Renal pelvis (tissue), 12 donors: ENCODE data around the gene PRH1. TPM values are rescaled to one million over a fixed set of nuclear protein-coding genes. Genes with fewer than 3 reads are reported as not detected.

Experiments
- DNase-seq: peaks from one replicate; pipeline ENCODE4 v3.0.0-alpha.2; 2013
- long read RNA-seq, 16 experiments: transcript quantifications; one replicate each; lab custom pipeline, GENCODE V29; 2026
- polyA plus RNA-seq, 3 donors: library from polyadenylated mRNA; unstranded; fragments of 120-200 nt; gene quantifications; one replicate each; pipeline ENCODE4 v1.2.1, GENCODE V29; 2013; ENCODE audit not compliant: insufficient read length in 3 of 3

PRH1 gene
- polyA plus RNA-seq: 10 to 100 TPM; 12.7 to 16.6 (median 15.1) TPM
- long read RNA-seq, donor 1: 0 reads
- long read RNA-seq, donor 2, partial matches to known transcripts: 9 of 10 reads
- long read RNA-seq, donor 2, other reads (novel, unspliced or antisense): 0 of 10 reads
- long read RNA-seq, donor 3, partial matches to known transcripts: 12 of 12 reads
- long read RNA-seq, donor 3, other reads (novel, unspliced or antisense): 0 of 12 reads
- long read RNA-seq, donor 4, partial matches to known transcripts: 18 of 18 reads
- long read RNA-seq, donor 4, other reads (novel, unspliced or antisense): 0 of 18 reads
- long read RNA-seq, donor 5: 0 reads
- long read RNA-seq, donor 6, partial matches to known transcripts: 12 of 12 reads
- long read RNA-seq, donor 6, other reads (novel, unspliced or antisense): 0 of 12 reads
- long read RNA-seq, donor 7: 0 reads
- long read RNA-seq, donor 8, partial matches to known transcripts: 0 of 2 reads
- long read RNA-seq, donor 8, other reads (novel, unspliced or antisense): 0 of 2 reads
- long read RNA-seq, donor 9: 0 reads
- long read RNA-seq, donor 10: 0 reads
- long read RNA-seq, donor 11: 0 reads
- long read RNA-seq, donor 12: 0 reads
- long read RNA-seq, donor 13: 0 reads
- long read RNA-seq, donor 14: 0 reads
- long read RNA-seq, donor 15: 0 reads
- long read RNA-seq, donor 16: 0 reads

DNA sequence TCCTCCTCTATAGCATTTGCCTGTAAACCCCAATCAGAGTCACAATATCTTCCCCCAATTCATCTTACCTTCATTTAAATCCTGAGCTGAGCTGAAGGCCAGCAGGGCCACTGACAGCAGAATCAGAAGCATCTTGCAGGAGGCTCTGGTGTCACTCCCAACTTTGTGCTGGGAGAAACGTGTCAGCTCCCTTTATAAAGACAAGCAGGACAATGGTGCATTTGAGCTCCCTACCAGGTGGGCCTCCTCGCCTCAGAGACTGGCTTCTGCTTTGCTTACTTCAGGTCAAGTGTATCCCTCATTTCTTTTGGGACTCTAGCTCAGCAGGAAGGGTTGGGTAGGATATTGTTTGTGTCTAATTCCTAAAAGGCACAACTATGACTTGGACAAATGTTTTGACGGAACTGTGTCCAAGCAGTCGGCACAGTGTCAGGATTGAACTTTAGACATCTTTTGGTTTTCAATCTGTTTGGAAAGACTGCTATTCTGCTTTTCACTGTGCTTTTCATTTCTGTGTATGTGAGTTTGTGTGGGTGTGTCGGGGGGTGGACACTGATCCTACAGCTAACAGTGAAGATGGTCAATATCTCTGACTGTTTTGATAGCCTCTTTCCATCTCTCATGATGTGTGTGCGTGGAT, at the start of gene PRH1:
PRH1 (minus strand) TSS at position 170 of the 640 bp plus-strand sequence; CDS start at position 132, 38 bp downstream.
- no peak for DNase-seq

- DNase-seq: no peak
Measured at GRCh38 chr12:10928746-10929286, 44.8 kb upstream of the PRH1 start, which contains the start of gene PRH2. TSS of gene PRH2 (plus strand) at chr12:10929236. CDS start at chr12:10929274, 38 bp downstream.

DNA sequence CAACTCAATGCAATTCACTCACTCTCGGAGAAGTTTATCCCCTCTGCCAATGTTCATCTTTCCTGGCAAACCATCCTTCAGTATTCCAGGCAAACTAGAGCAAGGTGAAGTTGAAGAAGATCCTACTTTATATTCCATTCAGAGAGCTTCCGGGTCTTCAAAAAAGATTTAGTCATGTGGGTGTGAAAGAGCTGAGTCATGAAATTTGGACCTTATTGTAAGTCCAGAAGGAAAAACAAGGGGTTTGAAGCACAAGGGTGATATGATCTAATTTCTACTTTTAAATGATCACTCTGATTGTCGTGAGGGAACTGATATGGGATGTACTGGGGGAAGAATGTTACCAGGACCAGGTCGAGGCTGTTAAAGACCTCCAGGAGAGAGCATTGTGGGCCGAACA, 42.2 kb upstream of the PRH1 start:
- DNase-seq: no peak

- no peak for DNase-seq
Measured at GRCh38 chr12:10919809-10920208, 35.8 kb upstream of the PRH1 start.

GRCh38 chr12:10910380-10910779, 26.3 kb upstream of the PRH1 start:
- no peak for DNase-seq

DNA sequence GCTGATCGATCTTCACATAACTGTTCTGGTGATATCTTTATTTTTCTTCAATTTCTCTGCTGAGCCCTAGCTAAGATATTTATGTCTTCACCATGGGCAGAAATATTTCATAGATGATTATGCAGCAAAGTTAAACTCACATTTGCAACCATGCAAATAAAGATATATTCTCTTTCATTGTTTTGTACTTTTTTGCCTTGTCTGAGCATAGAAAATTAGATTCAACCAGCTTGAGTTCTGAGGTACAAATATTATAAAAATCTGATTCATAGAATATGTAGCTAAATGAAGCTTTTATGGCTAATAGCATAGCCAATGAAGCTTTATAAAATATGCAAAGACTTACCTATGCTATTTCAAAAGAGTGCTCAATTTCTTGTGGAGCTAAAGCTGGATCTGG, 25.4 kb upstream of the PRH1 start, which contains the start of gene TAS2R13:
TAS2R13 (minus strand) TSS at position 101 of the 400 bp plus-strand sequence. CDS start 264 bp downstream, outside the sequence.
- DNase-seq: no peak

- no peak for DNase-seq
Measured at GRCh38 chr12:10904686-10905085, 20.6 kb upstream of the PRH1 start.

- DNase-seq: no peak
Measured at GRCh38 chr12:10901427-10901826, 17.4 kb upstream of the PRH1 start.

DNA sequence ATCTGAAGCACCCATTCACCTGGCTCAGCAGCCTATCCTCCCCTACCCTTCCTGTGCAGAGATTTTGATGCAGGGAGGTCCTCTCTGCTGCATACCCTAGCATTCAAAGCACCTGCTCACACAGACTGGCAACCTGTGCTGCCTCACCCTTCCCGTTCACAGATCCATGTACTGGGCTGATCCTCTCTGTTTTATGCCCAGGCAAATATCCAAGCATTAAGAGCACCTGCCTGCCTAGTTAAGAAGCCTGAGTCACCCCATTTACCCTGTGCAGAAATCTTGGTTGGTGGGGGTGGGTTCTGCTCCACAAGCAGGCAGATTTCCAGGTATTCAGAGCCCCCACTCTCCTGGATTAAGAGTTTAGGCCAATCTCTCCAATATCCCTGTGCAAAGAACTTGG, 16.9 kb upstream of the PRH1 start:
- no peak for DNase-seq

GRCh38 chr12:10900530-10900929, 16.5 kb upstream of the PRH1 start:
- DNase-seq: no peak

- no peak for DNase-seq
Measured at GRCh38 chr12:10896854-10897253, 12.8 kb upstream of the PRH1 start.

- no peak for DNase-seq
Measured at GRCh38 chr12:10891937-10892336, 7.9 kb upstream of the PRH1 start.

- no peak for DNase-seq
Measured at GRCh38 chr12:10889226-10889625, 5.2 kb upstream of the PRH1 start.

DNA sequence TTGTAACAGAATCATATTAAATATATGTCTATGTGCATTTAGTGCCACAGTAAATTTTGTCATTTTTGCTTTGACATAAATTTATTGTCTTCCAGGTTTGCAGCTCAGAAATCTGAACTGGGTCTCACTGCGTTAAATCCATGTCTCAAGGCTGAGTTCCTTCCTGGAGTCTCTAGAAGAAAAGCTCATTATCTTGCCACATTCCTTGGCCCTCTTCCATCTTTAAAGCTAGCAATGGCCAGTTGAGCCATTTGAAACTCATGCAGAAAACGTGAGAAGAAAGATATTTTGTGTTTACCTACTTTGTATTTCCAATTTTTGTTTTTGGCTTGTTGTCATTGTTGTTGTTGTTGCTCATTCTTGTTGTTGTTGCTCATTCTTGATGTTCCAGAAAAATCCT, 10.7 kb downstream of the PRH1 start:
- DNase-seq: no peak

- DNase-seq: no peak
Measured at GRCh38 chr12:10867381-10867780, 16.7 kb downstream of the PRH1 start.

DNA sequence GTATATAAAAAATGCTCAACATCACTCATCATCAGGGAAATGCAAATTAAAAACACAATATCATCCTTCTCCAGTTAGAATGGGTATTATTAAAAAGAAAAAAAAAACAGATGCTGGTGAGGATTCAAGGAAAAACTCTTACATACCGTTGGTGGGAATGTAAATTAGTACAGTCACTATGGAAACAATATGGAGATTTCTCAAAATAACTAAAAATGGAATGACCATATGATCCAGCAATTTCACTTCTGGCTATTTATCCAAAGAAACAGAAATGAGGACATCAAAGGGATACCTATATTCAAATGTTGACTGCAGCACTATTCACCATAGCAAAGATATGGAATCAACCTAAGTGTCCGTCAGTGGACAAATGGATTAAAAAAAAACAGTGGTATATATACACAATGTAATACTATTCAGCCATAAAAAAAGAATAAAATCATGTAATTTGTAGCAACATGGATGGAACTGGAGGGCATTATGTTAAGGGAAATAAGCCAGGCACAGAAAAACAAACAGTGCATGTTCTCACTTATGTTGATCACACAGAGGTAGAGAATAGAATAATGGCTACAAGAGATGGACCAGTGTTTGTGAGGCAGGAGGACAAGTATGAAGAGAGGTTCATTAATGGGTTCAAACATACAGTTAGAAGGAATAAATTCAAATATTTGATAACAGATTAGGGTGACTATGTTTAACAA, 20.4 kb downstream of the PRH1 start:
- DNase-seq: no peak

- no peak for DNase-seq
Measured at GRCh38 chr12:10861366-10861765, 22.7 kb downstream of the PRH1 start.

- no peak for DNase-seq
Measured at GRCh38 chr12:10855807-10856206, 28.2 kb downstream of the PRH1 start.

DNA sequence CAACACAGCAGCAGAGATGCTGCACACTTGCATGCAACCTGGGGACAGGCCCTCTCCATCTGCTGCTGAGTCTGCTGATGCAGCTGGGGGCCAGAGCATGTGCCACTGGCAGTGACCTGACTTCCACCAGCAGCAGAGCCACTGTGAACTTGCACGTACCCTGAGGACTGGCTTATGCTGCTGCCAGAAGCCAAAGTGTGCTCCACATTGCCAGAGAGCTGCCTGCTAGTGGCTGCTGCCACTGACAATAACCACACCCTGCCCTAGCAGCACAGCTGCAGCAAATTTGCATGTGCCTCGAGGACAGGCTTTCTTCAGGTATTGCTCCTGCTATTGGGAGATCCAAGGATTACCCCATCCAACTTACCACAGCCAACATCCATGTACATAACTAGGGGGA, 30.3 kb downstream of the PRH1 start:
- no peak for DNase-seq

DNA sequence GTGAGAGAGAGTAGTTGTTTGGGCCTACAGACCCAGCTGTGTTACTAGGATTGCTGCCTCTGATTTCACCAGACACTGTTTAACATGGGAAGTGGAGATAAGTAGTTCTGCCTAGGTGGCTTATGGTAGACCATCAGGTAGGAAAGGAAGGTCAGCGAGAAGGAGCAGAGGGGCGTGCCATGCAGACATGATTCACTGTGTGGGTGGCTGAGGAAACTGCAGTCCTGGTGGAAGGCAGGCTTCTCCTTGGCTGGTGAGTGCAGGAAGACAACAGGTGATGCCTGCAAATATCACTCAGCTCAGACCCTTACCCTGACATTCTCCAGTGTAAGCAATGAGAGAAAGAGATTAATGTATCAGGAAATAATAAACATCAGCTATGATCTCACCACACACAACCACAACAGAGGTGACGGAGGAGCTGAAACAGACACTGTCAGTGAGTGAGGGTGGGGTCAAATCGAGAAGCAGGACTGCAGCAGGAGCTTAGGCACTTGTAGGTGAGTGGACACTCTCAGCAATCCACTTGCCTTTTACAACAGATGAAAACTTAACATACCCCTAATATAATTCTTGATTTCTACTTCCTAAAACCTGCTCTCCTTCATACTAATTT, 32.7 kb downstream of the PRH1 start:
- no peak for DNase-seq

- DNase-seq: no peak
Measured at GRCh38 chr12:10849425-10849878, 34.6 kb downstream of the PRH1 start, which contains the start of gene PRR4. TSS of gene PRR4 (minus strand) at chr12:10849475. CDS start at chr12:10849437, 38 bp downstream.
